Astrocyte (in vitro differentiated cells and primary cell): ENCODE measurements around the gene RNF43. TPM values are rescaled to one million over a fixed set of nuclear protein-coding genes. Genes with fewer than 3 reads are reported as not detected.

ENCODE experiments used
- DNase-seq: peaks from one replicate; pipeline ENCODE4 v3.0.0-alpha.2; 2010; ENCODE audit warnings: low read depth
- FAIRE-seq: peaks from 2 replicates; lab custom pipeline; 2011; peaks lifted over from hg19 to GRCh38; lab: Jason Lieb, UNC
- H2AFZ ChIP-seq: 2 replicates; pipeline ENCODE4 v1.6.0; 2012; ENCODE audit warnings: low read depth, low read length, inconsistent platforms
- H3K27ac ChIP-seq: 2 replicates; pipeline ENCODE4 v1.5.1; 2011; ENCODE audit warnings: low read depth, low read length, inconsistent platforms
- H3K27me3 ChIP-seq: 2 replicates; pipeline ENCODE4 v1.6.0; 2011; ENCODE audit warnings: low read length, inconsistent platforms; ENCODE audit not compliant: insufficient read depth
- H3K36me3 ChIP-seq: 2 replicates; pipeline ENCODE4 v1.5.1; 2011; ENCODE audit warnings: low read length, inconsistent platforms; ENCODE audit not compliant: insufficient read depth
- H3K4me1 ChIP-seq: 2 replicates; pipeline ENCODE4 v1.5.1; 2011; ENCODE audit warnings: low read length, inconsistent platforms; ENCODE audit not compliant: insufficient read depth
- H3K4me2 ChIP-seq: 2 replicates; pipeline ENCODE4 v1.6.0; 2012; ENCODE audit warnings: low read length, inconsistent platforms
- H3K4me3 ChIP-seq: 2 replicates; pipeline ENCODE4 v1.5.1; 2011; ENCODE audit warnings: low read depth, mild to moderate bottlenecking, low read length, inconsistent platforms; ENCODE audit not compliant: insufficient read depth
- H3K79me2 ChIP-seq: 2 replicates; pipeline ENCODE4 v1.6.0; 2012; ENCODE audit warnings: mild to moderate bottlenecking, low read length, inconsistent platforms; ENCODE audit not compliant: insufficient read depth
- H3K9ac ChIP-seq: 2 replicates; pipeline ENCODE4 v1.6.0; 2012; ENCODE audit warnings: mild to moderate bottlenecking, low read length, inconsistent platforms
- H3K9me3 ChIP-seq: 2 replicates; pipeline ENCODE4 v1.5.1; 2012; ENCODE audit warnings: low read depth, mild to moderate bottlenecking, low read length, inconsistent platforms; ENCODE audit not compliant: insufficient read depth
- H4K20me1 ChIP-seq: 2 replicates; pipeline ENCODE4 v1.6.0; 2012; ENCODE audit warnings: low read length, inconsistent platforms; ENCODE audit not compliant: insufficient read depth
- H3K27ac Mint-ChIP-seq: one replicate; pipeline ENCODE4 v1.8.0; 2021; ENCODE audit warnings: mild to moderate bottlenecking, mixed read lengths; ENCODE audit not compliant: unreplicated experiment
- H3K27me3 Mint-ChIP-seq: one replicate; pipeline ENCODE4 v1.8.0; 2021; ENCODE audit warnings: low read depth, mixed read lengths; ENCODE audit not compliant: unreplicated experiment
- H3K36me3 Mint-ChIP-seq: one replicate; pipeline ENCODE4 v1.8.0; 2021; ENCODE audit warnings: low read depth, mixed read lengths; ENCODE audit not compliant: unreplicated experiment
- H3K4me1 Mint-ChIP-seq: one replicate; pipeline ENCODE4 v1.8.0; 2021; ENCODE audit warnings: low read depth, mixed read lengths; ENCODE audit not compliant: unreplicated experiment
- H3K4me3 Mint-ChIP-seq: one replicate; pipeline ENCODE4 v1.8.0; 2021; ENCODE audit warnings: mild to moderate bottlenecking, moderate library complexity, mixed read lengths; ENCODE audit not compliant: unreplicated experiment
- H3K9me3 Mint-ChIP-seq: one replicate; pipeline ENCODE4 v1.8.0; 2021; ENCODE audit warnings: mild to moderate bottlenecking, mixed read lengths; ENCODE audit not compliant: unreplicated experiment
- EZH2 ChIP-seq: IDR thresholded peaks from 2 replicates; pipeline ENCODE4 v1.6.1; 2012; ENCODE audit warnings: mild to moderate bottlenecking, low read length, inconsistent platforms; ENCODE audit not compliant: insufficient read depth
- total RNA-seq: library from RNA; stranded (reverse); gene quantifications from 2 replicates; pipeline ENCODE4 v1.2.1, GENCODE V29; 2021
- TF ChIP-seq, protein P1 (sequence below): IDR thresholded peaks from 2 replicates; pipeline ENCODE4 v1.5.1; 2011; ENCODE audit warnings: low read depth, mild to moderate bottlenecking, inconsistent platforms, low read length, moderate library complexity; ENCODE audit not compliant: insufficient read depth

RNF43 gene
- total RNA-seq, 1 donor from 2014 or later: 1.2 TPM

DNA sequence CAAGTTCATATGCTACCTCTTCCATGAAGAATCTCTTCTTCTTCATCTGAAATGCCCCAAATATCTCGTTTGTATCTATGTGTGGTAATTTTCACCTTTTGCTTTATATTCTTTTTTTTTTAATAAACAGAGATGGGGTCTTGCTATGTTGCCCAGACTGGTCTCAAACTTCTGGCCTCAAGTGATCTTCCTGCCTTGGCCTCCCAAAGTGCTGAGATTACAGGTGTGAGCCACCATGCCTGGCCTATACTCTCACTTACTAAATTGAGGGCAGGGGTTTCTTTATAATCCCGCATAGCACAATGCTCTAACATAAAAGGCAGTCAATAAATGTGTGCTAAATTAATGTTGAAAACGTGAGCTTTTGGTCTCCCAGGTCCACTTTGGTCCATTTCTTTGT is 30.6 kb downstream of the RNF43 start:
- no peak for FAIRE-seq
- Mint-ChIP-seq H3K4me1 (peaks cover 14% of the 10 kb centered on the region), H3K4me3 (no peak overlapping the region)

DNA sequence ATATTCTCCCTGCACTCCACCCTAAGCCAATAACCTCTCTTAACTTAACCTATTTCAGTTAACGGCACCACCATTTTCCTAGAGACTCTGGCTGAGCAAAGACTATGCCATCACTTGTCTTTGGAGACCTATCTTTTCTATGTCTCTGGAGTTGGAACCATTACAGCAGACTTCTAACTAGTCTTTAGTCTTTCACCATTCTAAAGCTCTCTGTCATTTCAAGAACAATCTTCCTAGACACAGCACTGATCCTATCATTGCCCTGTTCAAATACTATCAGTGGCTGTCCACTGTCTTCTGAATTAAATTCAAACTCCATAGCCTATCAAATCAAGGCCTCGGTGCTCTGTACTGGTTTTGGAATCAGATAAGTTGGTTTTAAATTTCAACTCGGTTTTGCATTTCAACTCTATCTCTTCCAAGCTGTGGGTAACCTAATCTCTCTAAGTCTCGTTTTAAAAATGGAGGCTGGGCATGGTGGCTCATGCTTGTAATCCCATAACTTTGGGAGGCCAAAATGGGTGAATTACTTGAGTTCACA is 31.9 kb downstream of the RNF43 start:
- peaks cover 2% of the 10 kb centered on the region for H3K27me3 Mint-ChIP-seq
- Histone ChIP-seq H2AFZ (no peak overlapping the region), H3K4me3 (no peak overlapping the region), H3K27me3 (peaks cover 18% of the 10 kb centered on the region), H3K4me2 (no peak overlapping the region), H4K20me1 (no peaks in the 10 kb centered on the region), H3K36me3 (no peaks in the 10 kb centered on the region), H3K9me3 (no peaks in the 10 kb centered on the region), H3K79me2 (no peaks in the 10 kb centered on the region), H3K27ac (no peak overlapping the region), H3K4me1 (no peaks in the 10 kb centered on the region), H3K9ac (no peak overlapping the region)
- no peaks in the 10 kb centered on the region for H3K9me3 Mint-ChIP-seq
- no peak overlapping the region for H3K4me3 Mint-ChIP-seq
- no peaks in the 10 kb centered on the region for H3K36me3 Mint-ChIP-seq
- no peak for DNase-seq
- H3K4me1 Mint-ChIP-seq: peaks cover 17% of the 10 kb centered on the region
- TF ChIP-seq EZH2: no peak
- TF ChIP-seq, protein P1, sequence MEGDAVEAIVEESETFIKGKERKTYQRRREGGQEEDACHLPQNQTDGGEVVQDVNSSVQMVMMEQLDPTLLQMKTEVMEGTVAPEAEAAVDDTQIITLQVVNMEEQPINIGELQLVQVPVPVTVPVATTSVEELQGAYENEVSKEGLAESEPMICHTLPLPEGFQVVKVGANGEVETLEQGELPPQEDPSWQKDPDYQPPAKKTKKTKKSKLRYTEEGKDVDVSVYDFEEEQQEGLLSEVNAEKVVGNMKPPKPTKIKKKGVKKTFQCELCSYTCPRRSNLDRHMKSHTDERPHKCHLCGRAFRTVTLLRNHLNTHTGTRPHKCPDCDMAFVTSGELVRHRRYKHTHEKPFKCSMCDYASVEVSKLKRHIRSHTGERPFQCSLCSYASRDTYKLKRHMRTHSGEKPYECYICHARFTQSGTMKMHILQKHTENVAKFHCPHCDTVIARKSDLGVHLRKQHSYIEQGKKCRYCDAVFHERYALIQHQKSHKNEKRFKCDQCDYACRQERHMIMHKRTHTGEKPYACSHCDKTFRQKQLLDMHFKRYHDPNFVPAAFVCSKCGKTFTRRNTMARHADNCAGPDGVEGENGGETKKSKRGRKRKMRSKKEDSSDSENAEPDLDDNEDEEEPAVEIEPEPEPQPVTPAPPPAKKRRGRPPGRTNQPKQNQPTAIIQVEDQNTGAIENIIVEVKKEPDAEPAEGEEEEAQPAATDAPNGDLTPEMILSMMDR: no peak
- FAIRE-seq: no peak
- no peak overlapping the region for H3K27ac Mint-ChIP-seq

More for the DNA sequence above, 30.6 kb downstream of the RNF43 start:
- no peak for DNase-seq
- peaks cover 2% of the 10 kb centered on the region for H3K27me3 Mint-ChIP-seq
- H3K9me3 Mint-ChIP-seq: no peaks in the 10 kb centered on the region
- Histone ChIP-seq H3K9ac (no peak overlapping the region), H3K27me3 (peaks cover 24% of the 10 kb centered on the region), H3K79me2 (no peaks in the 10 kb centered on the region), H3K9me3 (no peaks in the 10 kb centered on the region), H4K20me1 (no peaks in the 10 kb centered on the region), H2AFZ (no peak overlapping the region), H3K4me2 (no peak overlapping the region), H3K27ac (no peak overlapping the region), H3K4me1 (peaks cover 5% of the 10 kb centered on the region), H3K36me3 (no peaks in the 10 kb centered on the region), H3K4me3 (no peak overlapping the region)
- TF ChIP-seq, protein P1: no peak
- TF ChIP-seq EZH2: no peak
- H3K36me3 Mint-ChIP-seq: no peaks in the 10 kb centered on the region
- H3K27ac Mint-ChIP-seq: no peak overlapping the region

DNA sequence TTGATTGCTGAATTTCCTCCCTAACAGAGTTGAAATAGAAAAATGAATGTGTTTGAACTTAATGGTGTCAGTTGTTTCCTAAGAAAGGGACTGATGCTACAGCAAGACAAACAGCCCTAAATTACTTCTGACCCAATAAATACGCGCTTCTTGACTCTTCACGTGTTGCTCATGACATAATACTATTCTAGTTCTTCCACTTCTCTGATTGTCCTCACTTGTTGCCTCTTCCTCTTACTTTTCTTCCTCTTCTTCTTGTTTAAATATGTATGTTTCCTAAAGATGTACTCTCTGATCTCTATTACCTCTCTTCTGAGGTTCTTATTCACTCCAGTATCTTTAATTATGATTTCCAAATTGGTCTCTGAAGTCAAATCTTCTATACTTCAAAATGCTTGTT is 32.4 kb downstream of the RNF43 start:
- H3K27me3 ChIP-seq: peaks cover 20% of the 10 kb centered on the region
- FAIRE-seq (no peak), DNase-seq (no peak)
- H2AFZ ChIP-seq: no peak overlapping the region
- Mint-ChIP-seq H3K4me1 (peaks cover 18% of the 10 kb centered on the region), H3K9me3 (no peaks in the 10 kb centered on the region), H3K4me3 (no peak overlapping the region), H3K27me3 (peaks cover under 1% of the 10 kb centered on the region), H3K27ac (no peak overlapping the region), H3K36me3 (no peaks in the 10 kb centered on the region)
- no peak overlapping the region for H3K4me3 ChIP-seq
- no peaks in the 10 kb centered on the region for H3K79me2 ChIP-seq
- no peaks in the 10 kb centered on the region for H4K20me1 ChIP-seq
- H3K9ac ChIP-seq: no peak overlapping the region
- H3K36me3 ChIP-seq: no peaks in the 10 kb centered on the region
- no peak overlapping the region for H3K4me2 ChIP-seq
- no peak overlapping the region for H3K27ac ChIP-seq
- H3K4me1 ChIP-seq: no peaks in the 10 kb centered on the region
- H3K9me3 ChIP-seq: no peaks in the 10 kb centered on the region
- TF ChIP-seq, protein P1: no peak
- TF ChIP-seq EZH2: no peak
